Astrocyte of the spinal cord (primary cell): Measurements from ENCODE around the gene NHSL2.

Experiments used
- DNase-seq: peaks from one replicate; pipeline ENCODE4 v3.0.0; 2011; ENCODE audit warnings: low read depth, low spot score
- H3K4me3 ChIP-seq: 2 replicates; pipeline ENCODE4 v1.5.1; 2011; ENCODE audit warnings: low read depth, mild to moderate bottlenecking, low read length, moderate library complexity
- in situ Hi-C: cut with HindIII; loops from 2 replicates; pipeline ENCODE4 v1.10.0; 2017; ENCODE audit warnings: low sequenced_read_pairs
- TF ChIP-seq, protein P1 (sequence below): IDR thresholded peaks from 2 replicates; pipeline ENCODE4 v1.5.1; 2012; ENCODE audit warnings: low read depth, mild to moderate bottlenecking, low read length, inconsistent platforms

NHSL2 gene

DNA sequence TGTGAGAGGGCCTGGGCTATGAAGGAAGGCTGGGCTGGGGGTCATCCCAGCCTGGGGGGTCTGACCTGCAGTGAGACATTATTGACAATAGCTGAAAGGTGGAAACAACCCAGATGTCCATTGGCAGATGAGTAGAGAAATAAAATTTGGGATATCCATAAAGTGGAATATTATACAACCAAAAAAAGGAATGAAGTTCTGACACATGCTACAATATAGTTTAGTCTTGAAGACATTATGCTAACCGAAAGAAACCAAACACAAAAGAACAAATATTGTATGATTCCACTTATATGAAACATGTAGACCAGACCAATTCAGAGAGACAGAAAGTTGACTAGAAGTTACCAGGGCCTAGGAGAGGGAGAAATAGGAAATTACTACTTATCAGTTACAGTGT, 176.3 kb downstream of the NHSL2 start:
- in situ Hi-C loops, result no loop called here
- no peak overlapping the region for H3K4me3 ChIP-seq
- TF ChIP-seq, protein P1, sequence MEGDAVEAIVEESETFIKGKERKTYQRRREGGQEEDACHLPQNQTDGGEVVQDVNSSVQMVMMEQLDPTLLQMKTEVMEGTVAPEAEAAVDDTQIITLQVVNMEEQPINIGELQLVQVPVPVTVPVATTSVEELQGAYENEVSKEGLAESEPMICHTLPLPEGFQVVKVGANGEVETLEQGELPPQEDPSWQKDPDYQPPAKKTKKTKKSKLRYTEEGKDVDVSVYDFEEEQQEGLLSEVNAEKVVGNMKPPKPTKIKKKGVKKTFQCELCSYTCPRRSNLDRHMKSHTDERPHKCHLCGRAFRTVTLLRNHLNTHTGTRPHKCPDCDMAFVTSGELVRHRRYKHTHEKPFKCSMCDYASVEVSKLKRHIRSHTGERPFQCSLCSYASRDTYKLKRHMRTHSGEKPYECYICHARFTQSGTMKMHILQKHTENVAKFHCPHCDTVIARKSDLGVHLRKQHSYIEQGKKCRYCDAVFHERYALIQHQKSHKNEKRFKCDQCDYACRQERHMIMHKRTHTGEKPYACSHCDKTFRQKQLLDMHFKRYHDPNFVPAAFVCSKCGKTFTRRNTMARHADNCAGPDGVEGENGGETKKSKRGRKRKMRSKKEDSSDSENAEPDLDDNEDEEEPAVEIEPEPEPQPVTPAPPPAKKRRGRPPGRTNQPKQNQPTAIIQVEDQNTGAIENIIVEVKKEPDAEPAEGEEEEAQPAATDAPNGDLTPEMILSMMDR, result no peak
- no peak for DNase-seq

DNA sequence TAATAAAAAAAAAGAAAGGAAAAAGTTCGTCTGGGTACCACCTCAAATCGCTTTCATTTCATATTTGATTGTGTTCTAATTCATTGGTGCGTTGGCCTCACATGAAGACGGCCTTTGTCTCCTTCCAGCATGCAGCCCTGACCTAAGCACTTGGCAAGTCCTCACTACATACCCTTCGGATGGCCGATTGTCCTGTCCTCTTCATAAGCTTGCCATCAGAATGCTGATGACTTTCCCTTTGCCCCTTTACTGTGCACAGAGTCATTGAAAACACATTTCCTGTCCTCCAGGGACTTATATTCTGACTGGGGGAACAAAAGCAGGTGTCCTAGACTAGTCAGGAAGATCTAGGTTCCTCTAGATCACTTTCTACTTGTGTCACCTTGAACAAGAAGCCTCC, 178.1 kb downstream of the NHSL2 start:
- in situ Hi-C loops, result no loop called here
- H3K4me3 ChIP-seq, result no peak overlapping the region
- TF ChIP-seq, protein P1, result no peak
- no peak for DNase-seq

DNA sequence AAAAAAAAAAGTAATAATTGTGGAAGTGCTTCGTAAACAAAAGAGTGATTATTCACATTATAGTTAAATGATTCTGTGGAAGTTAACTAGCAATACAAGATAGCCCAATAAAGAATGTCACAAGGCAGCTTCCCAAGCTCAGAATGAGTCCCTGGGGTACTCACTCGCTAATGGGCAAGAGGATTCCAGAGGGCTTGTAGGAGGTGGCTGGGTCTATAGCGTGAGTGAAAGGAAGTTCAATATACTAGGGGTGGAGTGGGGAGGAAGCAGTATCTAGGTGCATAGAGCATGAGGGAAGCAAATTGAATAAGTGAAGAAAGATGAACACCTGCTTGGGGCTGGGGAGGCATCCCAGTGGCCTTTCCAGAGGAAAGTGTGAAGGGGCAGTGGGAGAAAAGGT, 178.6 kb downstream of the NHSL2 start:
- in situ Hi-C loops, result no loop called here
- TF ChIP-seq, protein P1, result no peak
- no peak for DNase-seq
- H3K4me3 ChIP-seq, result no peak overlapping the region

DNA sequence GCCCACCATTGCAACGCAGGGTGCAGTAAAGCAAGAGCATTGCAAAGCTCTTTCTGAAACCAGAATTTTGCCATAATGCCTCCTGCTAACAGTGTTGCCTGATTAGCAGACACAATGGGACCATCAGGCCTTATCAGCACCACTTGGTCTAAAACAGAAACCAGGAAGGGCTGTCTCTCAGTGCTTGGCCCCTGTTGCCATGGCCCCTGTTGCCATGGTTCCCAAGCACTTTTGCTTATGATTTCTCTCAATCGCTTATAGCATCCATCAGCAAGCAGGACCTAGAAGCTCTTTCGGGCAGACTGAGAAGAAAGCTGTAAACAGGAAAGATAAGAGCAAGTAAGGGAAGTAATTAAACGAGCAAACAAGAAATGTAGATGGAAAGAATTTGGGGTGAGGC, 184.2 kb downstream of the NHSL2 start:
- DNase-seq, result no peak
- TF ChIP-seq, protein P1, result no peak

DNA sequence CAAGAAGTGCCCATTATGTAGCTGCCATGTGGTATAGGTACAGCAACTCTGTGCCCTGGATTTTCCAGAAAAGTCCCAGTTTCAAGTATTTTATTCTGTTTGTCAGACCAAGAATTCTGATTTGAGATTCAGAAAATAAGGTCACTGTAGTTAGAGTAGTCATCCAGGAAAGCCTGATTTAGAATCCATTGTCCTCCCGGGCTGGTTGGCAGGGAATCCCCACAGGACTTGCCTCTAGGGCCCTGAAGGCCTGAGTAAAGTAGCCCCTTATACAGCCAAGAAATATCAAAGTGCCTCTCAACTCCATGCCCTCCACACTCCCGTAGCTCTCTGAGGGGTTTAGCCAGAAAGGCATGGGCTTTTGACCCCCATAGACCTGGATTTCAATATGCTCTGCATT, 184.7 kb downstream of the NHSL2 start:
- no peak for DNase-seq
- in situ Hi-C loops, result no loop called here
- no peak overlapping the region for H3K4me3 ChIP-seq
- TF ChIP-seq, protein P1, result no peak

More for the DNA sequence above, 184.2 kb downstream of the NHSL2 start:
- no peak overlapping the region for H3K4me3 ChIP-seq
- in situ Hi-C loops, result no loop called here

DNA sequence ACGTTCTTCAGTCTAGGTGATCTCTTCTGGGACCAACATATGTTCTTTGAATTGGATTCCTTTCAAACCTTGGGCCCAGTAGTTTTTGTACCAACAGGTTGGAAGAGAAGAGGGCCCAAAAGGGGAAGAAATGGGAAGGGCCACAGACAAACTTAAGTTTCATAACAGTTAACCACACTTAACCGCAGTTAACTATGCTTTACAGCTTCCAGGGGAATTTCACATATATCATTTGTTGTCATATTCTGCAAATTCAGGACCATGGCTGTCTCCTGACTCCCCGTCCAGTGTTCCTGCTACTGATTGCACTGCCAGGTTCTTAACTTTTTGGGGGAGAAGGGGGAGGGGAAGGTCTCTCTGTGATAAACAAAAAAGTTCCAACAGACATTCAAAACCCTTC, 186.5 kb downstream of the NHSL2 start:
- TF ChIP-seq, protein P1, result no peak

More for the DNA sequence above, 186.5 kb downstream of the NHSL2 start:
- no peak for DNase-seq
- no peak overlapping the region for H3K4me3 ChIP-seq
- in situ Hi-C loops, result no loop called here
